ENCODE results near the gene CDH4. TPM values are rescaled to one million over a fixed set of nuclear protein-coding genes. Genes with fewer than 3 reads are reported as not detected.

The CDH4 gene
- total and polyA plus RNA-seq, 9 of the 15 experiments (the other 6 are each of a cell fraction or from before 2014, with no cell fraction given): 0.04 TPM; not detected in 8

GRCh38 chr20:61841551-61841950 lies 589.5 kb downstream of the CDH4 start:
- no peak overlapping the region for H2AFZ ChIP-seq (ENCODE audit: low read depth, low read length)
- no peak overlapping the region for H3K4me3 ChIP-seq
- no peak overlapping the region for H3K4me2 ChIP-seq (ENCODE audit: insufficient read depth, low read length)
- WGBS (ENCODE audit: insufficient coverage, low coverage, missing lambda C conversion rate): 36% methylated on average over 17 of the region's 18 CpGs
- intact Hi-C loops (cut with micrococcal nuclease) (no loop called here), in situ Hi-C loops (cut with MboI) (no loop called here)
- H3K9me1 ChIP-seq (ENCODE audit: control insufficient read depth, insufficient read depth, low read length): no peaks in the 10 kb centered on the region
- no peaks in the 10 kb centered on the region for H3K9me3 ChIP-seq (replicated peaks; ENCODE audit: control insufficient read depth, insufficient read depth, low read depth, low read length)
- POLR2A ChIA-PET: interaction anchor here (0.7 kb wide), 1 partner anchor 91 kb away, joined by 3 read pairs; no protein-coding TSS in a partner anchor
- H3K79me2 ChIP-seq (ENCODE audit: control insufficient read depth, insufficient read depth, low read length): no peaks in the 10 kb centered on the region
- H3K36me3 ChIP-seq (ENCODE audit: control insufficient read depth, insufficient read depth, low read length): no peaks in the 10 kb centered on the region
- no TSS peak for BruUV-seq (replicated peaks)
- DNase-seq (ENCODE audit: extremely low read depth in 1 of 4, low spot score in 3 of 4) (no peak), ATAC-seq (no peak), FAIRE-seq (no peak)
- TF ChIP-seq HINFP (tag; conservative IDR thresholded peaks at IDR 0.05; ENCODE audit: low read depth) (no peak), SP1 (CRISPR knock-in tag; IDR thresholded peaks at IDR 0.05) (no peak), GATAD2A (IDR thresholded peaks at IDR 0.05) (no peak), CTCF (IDR thresholded peaks at IDR 0.05 in 2 of 3, conservative IDR thresholded peaks at IDR 0.05 in 1 of 3; ENCODE audit: insufficient read depth in 2 of 3, low read depth in 1 of 3, low read length in 3 of 3) (no peak), POLR3G (IDR thresholded peaks at IDR 0.05; ENCODE audit: extremely low read depth, insufficient read length, insufficient replicate concordance) (no peak), ZBTB8A (IDR thresholded peaks at IDR 0.05; ENCODE audit: partially characterized antibody) (no peak), CBX5 (IDR thresholded peaks at IDR 0.05; ENCODE audit: borderline replicate concordance, low read depth) (no peak), NKRF (IDR thresholded peaks at IDR 0.05; ENCODE audit: borderline replicate concordance) (no peak), ZFP1 (CRISPR knock-in tag; IDR thresholded peaks at IDR 0.05) (no peak), SMAD4 (CRISPR knock-in tag; conservative IDR thresholded peaks at IDR 0.05) (no peak), E2F8 (IDR thresholded peaks at IDR 0.05; ENCODE audit: low read depth, partially characterized antibody) (no peak), POU5F1 (IDR thresholded peaks at IDR 0.05; ENCODE audit: borderline replicate concordance, low read depth, low read length, partially characterized antibody) (no peak)
- no peak overlapping the region for H3K9ac ChIP-seq (ENCODE audit: insufficient read depth in 1 of 2, low read depth in 2 of 2, low read length in 2 of 2)
- H3K27ac ChIP-seq (ENCODE audit: extremely low read depth, low read depth, low read length): no peak overlapping the region
- peaks cover 0 to 4% of the 10 kb centered on the region in 2 experiments; a peak in 1 of 5 replicates for H3K4me1 ChIP-seq (replicated peaks in 1 of 2; ENCODE audit: control insufficient read depth in 2 of 2, insufficient read depth in 2 of 2, low read length in 2 of 2)
- peaks cover 16 to 71% of the 10 kb centered on the region in 2 experiments for H3K27me3 ChIP-seq (ENCODE audit: control insufficient read depth in 2 of 2, insufficient read depth in 2 of 2, low read length in 2 of 2)
- H4K20me1 ChIP-seq (replicated peaks; ENCODE audit: control insufficient read depth, insufficient read depth, low read length): peaks cover 3% of the 10 kb centered on the region
- CTCF ChIA-PET (ENCODE audit: low intra/inter-chr PET ratio): no interaction called here
